IPS DF 4.7 (cell line): ENCODE measurements around the gene APPBP2.
"Not testable (repeated sequence)": the region's sequence is repeated elsewhere in the genome, so short reads cannot be mapped to it uniquely, and the experiment has no call there.

Experiments used
- DNase-seq: peaks from one replicate; pipeline ENCODE4 v3.0.0-alpha.2; 2013; ENCODE audit warnings: low spot score; ENCODE audit errors: extremely low read depth

The APPBP2 gene

GRCh38 chr17:60534613-60535157 is 8.6 kb upstream of the APPBP2 start:
- no peak for DNase-seq

GRCh38 chr17:60534010-60534555 is 8.0 kb upstream of the APPBP2 start:
- no peak for DNase-seq

GRCh38 chr17:60529806-60530205 is 3.8 kb upstream of the APPBP2 start:
- DNase-seq, result no peak

GRCh38 chr17:60528828-60529227 is 2.8 kb upstream of the APPBP2 start:
- DNase-seq, result no peak

- no peak for DNase-seq
Observed at GRCh38 chr17:60527701-60528100, 1.7 kb upstream of the APPBP2 start.

GRCh38 chr17:60526726-60527125 is 684 bp upstream of the APPBP2 start:
- DNase-seq, result no peak

- DNase-seq, result no peak
Observed at GRCh38 chr17:60525328-60525684, 736 bp downstream of the APPBP2 start.

GRCh38 chr17:60524463-60525327 is 1.3 kb downstream of the APPBP2 start:
- DNase-seq, result no peak

GRCh38 chr17:60523822-60524221 is 2.2 kb downstream of the APPBP2 start:
- DNase-seq, result no peak

- DNase-seq, result no peak
Observed at GRCh38 chr17:60522889-60523626, 3.0 kb downstream of the APPBP2 start.

GRCh38 chr17:60519795-60520194 is 6.2 kb downstream of the APPBP2 start:
- no peak for DNase-seq

- DNase-seq, result not testable (repeated sequence)
Observed at GRCh38 chr17:60515683-60516082, 10.4 kb downstream of the APPBP2 start.

GRCh38 chr17:60515199-60515598 is 10.8 kb downstream of the APPBP2 start:
- not testable (repeated sequence) for DNase-seq

- no peak for DNase-seq
Observed at GRCh38 chr17:60514500-60514899, 11.5 kb downstream of the APPBP2 start.

- DNase-seq, result no peak
Observed at GRCh38 chr17:60514053-60514452, 12.0 kb downstream of the APPBP2 start.

GRCh38 chr17:60513014-60513413 is 13.0 kb downstream of the APPBP2 start:
- DNase-seq, result no peak

- no peak for DNase-seq
Observed at GRCh38 chr17:60510723-60511122, 15.3 kb downstream of the APPBP2 start.

- no peak for DNase-seq
Observed at GRCh38 chr17:60510031-60510430, 16.0 kb downstream of the APPBP2 start.

GRCh38 chr17:60508384-60508980 is 17.6 kb downstream of the APPBP2 start:
- no peak for DNase-seq

GRCh38 chr17:60506312-60506711 is 19.7 kb downstream of the APPBP2 start:
- no peak for DNase-seq

- no peak for DNase-seq
Observed at GRCh38 chr17:60502145-60502544, 23.9 kb downstream of the APPBP2 start.

- DNase-seq, result no peak
Observed at GRCh38 chr17:60501589-60501988, 24.5 kb downstream of the APPBP2 start.
